HEK293 (cell line): ENCODE results near the gene CCDC167.

Source experiments
- CTCF ChIA-PET: fragments of 350-600 bp; formaldehyde crosslinking; extraction: SDS; loops from one replicate; lab custom pipeline; 2021; ENCODE audit warnings: antibody characterized with exemption; lab: Yijun Ruan, JAX
- POLR2A ChIA-PET: fragments of 300-600 bp; formaldehyde crosslinking; extraction: SDS; loops from one replicate; lab custom pipeline; 2020; ENCODE audit warnings: antibody characterized with exemption, inconsistent platforms; lab: Yijun Ruan, JAX
- H3K27ac ChIP-seq: fragments of 200-500 bp; sonication (Bioruptor generic); 2 replicates; pipeline ENCODE4 v1.5.1; 2014; ENCODE audit warnings: low read depth, low read length, control low read depth, inconsistent platforms; ENCODE audit errors: extremely low read depth
- H3K36me3 ChIP-seq, 2 experiments: fragments of 200-500 bp in 1 of 2; sonication (Bioruptor generic) in 1 of 2; 1 replicate in 1 of 2; 2 replicates in 1 of 2; pipeline ENCODE4 v1.5.1; 2014 to 2017; ENCODE audit warnings: inconsistent platforms in 2 of 2, low read length in 2 of 2; ENCODE audit not compliant: control insufficient read depth in 2 of 2, insufficient read depth in 1 of 2
- H3K4me1 ChIP-seq: fragments of 200-500 bp; sonication (Bioruptor generic); 2 replicates; pipeline ENCODE4 v1.5.1; 2014; ENCODE audit warnings: mild to moderate bottlenecking, low read length, inconsistent platforms; ENCODE audit not compliant: control insufficient read depth, insufficient read depth
- H3K4me3 ChIP-seq: 2 replicates; pipeline ENCODE4 v1.5.1; 2011; ENCODE audit warnings: low read depth, mild to moderate bottlenecking, control low read depth, low read length, moderate library complexity
- H3K9me3 ChIP-seq: fragments of 200-500 bp; sonication (Bioruptor generic); 2 replicates; pipeline ENCODE4 v1.5.1; 2014; ENCODE audit warnings: low read depth, low read length, inconsistent platforms; ENCODE audit not compliant: control insufficient read depth, insufficient read depth
- BCL11A ChIP-seq: fragments of 450-650 bp; formaldehyde crosslinking; IDR thresholded peaks from 2 replicates; pipeline ENCODE4 v1.5.1; 2016; ENCODE audit warnings: low read depth, missing biosample characterization, missing genetic modification characterization
- CTCF ChIP-seq: fragments of 450-650 bp; formaldehyde crosslinking; IDR thresholded peaks from 2 replicates; pipeline ENCODE4 v1.5.1; 2016; ENCODE audit warnings: missing biosample characterization, missing genetic modification characterization
- GLIS1 ChIP-seq: fragments of 450-650 bp; formaldehyde crosslinking; IDR thresholded peaks from 2 replicates; pipeline ENCODE4 v1.5.1; 2016; ENCODE audit warnings: missing biosample characterization, missing genetic modification characterization
- HIC1 ChIP-seq: fragments of 450-650 bp; formaldehyde crosslinking; IDR thresholded peaks from 2 replicates; pipeline ENCODE4 v1.5.1; 2016; ENCODE audit warnings: missing biosample characterization, missing genetic modification characterization
- KLF16 ChIP-seq: fragments of 450-650 bp; formaldehyde crosslinking; IDR thresholded peaks from 2 replicates; pipeline ENCODE4 v1.5.1; 2017; ENCODE audit warnings: missing biosample characterization, missing genetic modification characterization
- MEIS1 ChIP-seq: sonication (generic); formaldehyde crosslinking; IDR thresholded peaks from 2 replicates; pipeline ENCODE4 v1.8.1; 2022; ENCODE audit warnings: missing genetic modification reagents, mild to moderate bottlenecking, borderline replicate concordance
- PRDM6 ChIP-seq: fragments of 450-650 bp; formaldehyde crosslinking; IDR thresholded peaks from 2 replicates; pipeline ENCODE4 v1.5.1; 2017; ENCODE audit warnings: missing biosample characterization, missing genetic modification characterization
- SP3 ChIP-seq: fragments of 450-650 bp; formaldehyde crosslinking; IDR thresholded peaks from 2 replicates; pipeline ENCODE4 v1.5.1; 2016; ENCODE audit warnings: missing biosample characterization, missing genetic modification characterization
- ZBTB48 ChIP-seq: fragments of 450-650 bp; formaldehyde crosslinking; IDR thresholded peaks from 2 replicates; pipeline ENCODE4 v1.5.1; 2016; ENCODE audit warnings: missing biosample characterization, missing genetic modification characterization
- ZBTB49 ChIP-seq: fragments of 450-650 bp; formaldehyde crosslinking; IDR thresholded peaks from 2 replicates; pipeline ENCODE4 v1.5.1; 2016; ENCODE audit warnings: missing biosample characterization, missing genetic modification characterization, low read depth
- ZFP3 ChIP-seq: fragments of 450-650 bp; formaldehyde crosslinking; IDR thresholded peaks from 2 replicates; pipeline ENCODE4 v1.5.1; 2016; ENCODE audit warnings: low read depth, missing biosample characterization, missing genetic modification characterization
- ZNF157 ChIP-seq: fragments of 450-650 bp; formaldehyde crosslinking; IDR thresholded peaks from 2 replicates; pipeline ENCODE4 v1.5.1; 2016; ENCODE audit warnings: missing biosample characterization, missing genetic modification characterization
- ZNF16 ChIP-seq: fragments of 450-650 bp; formaldehyde crosslinking; IDR thresholded peaks from 2 replicates; pipeline ENCODE4 v1.5.1; 2016; ENCODE audit warnings: low read depth, missing biosample characterization, missing genetic modification characterization
- ZNF184 ChIP-seq: fragments of 450-650 bp; IDR thresholded peaks from 2 replicates; pipeline ENCODE4 v1.5.1; 2018; ENCODE audit warnings: missing biosample characterization, mild to moderate bottlenecking, missing genetic modification characterization
- ZNF239 ChIP-seq: fragments of 450-650 bp; formaldehyde crosslinking; IDR thresholded peaks from 2 replicates; pipeline ENCODE4 v1.5.1; 2016; ENCODE audit warnings: missing biosample characterization, missing genetic modification characterization
- ZNF280C ChIP-seq: fragments of 450-650 bp; formaldehyde crosslinking; IDR thresholded peaks from 2 replicates; pipeline ENCODE4 v1.5.1; 2016; ENCODE audit warnings: missing biosample characterization, missing genetic modification characterization
- ZNF362 ChIP-seq: fragments of 450-650 bp; formaldehyde crosslinking; IDR thresholded peaks from 2 replicates; pipeline ENCODE4 v1.5.1; 2016; ENCODE audit warnings: missing biosample characterization, missing genetic modification characterization
- ZNF488 ChIP-seq: fragments of 450-650 bp; formaldehyde crosslinking; IDR thresholded peaks from 2 replicates; pipeline ENCODE4 v1.5.1; 2016; ENCODE audit warnings: missing biosample characterization, missing genetic modification characterization
- ZNF530 ChIP-seq: fragments of 450-650 bp; formaldehyde crosslinking; IDR thresholded peaks from 2 replicates; pipeline ENCODE4 v1.5.1; 2016; ENCODE audit warnings: low read depth, missing biosample characterization, missing genetic modification characterization
- ZNF561 ChIP-seq: fragments of 450-650 bp; IDR thresholded peaks from 2 replicates; pipeline ENCODE4 v1.5.1; 2018; ENCODE audit warnings: missing biosample characterization, missing genetic modification characterization, borderline replicate concordance
- ZNF571 ChIP-seq: fragments of 450-650 bp; formaldehyde crosslinking; IDR thresholded peaks from 2 replicates; pipeline ENCODE4 v1.5.0; 2017; ENCODE audit warnings: missing biosample characterization, missing genetic modification characterization
- ZNF600 ChIP-seq: fragments of 450-650 bp; formaldehyde crosslinking; IDR thresholded peaks from 2 replicates; pipeline ENCODE4 v1.5.1; 2016; ENCODE audit warnings: missing biosample characterization, missing genetic modification characterization
- ZNF701 ChIP-seq: fragments of 450-650 bp; formaldehyde crosslinking; IDR thresholded peaks from 2 replicates; pipeline ENCODE4 v1.5.1; 2016; ENCODE audit warnings: missing biosample characterization, missing genetic modification characterization
- ZNF747 ChIP-seq: fragments of 450-650 bp; formaldehyde crosslinking; IDR thresholded peaks from 2 replicates; pipeline ENCODE4 v1.5.1; 2016; ENCODE audit warnings: missing biosample characterization, missing genetic modification characterization

Gene CCDC167

GRCh38 chr6:37511910-37512399 is 12.3 kb upstream of the CCDC167 start:
- TF ChIP-seq MEIS1 = no peak
- no peak for TF ChIP-seq ZNF571 (tag by site-specific recombination)
- TF ChIP-seq ZNF488 (tag by site-specific recombination) = no peak
- TF ChIP-seq ZNF280C (tag by site-specific recombination) = no peak
- no peak for TF ChIP-seq ZNF561
- no peak for TF ChIP-seq ZNF701 (tag by site-specific recombination)
- no peak for TF ChIP-seq HIC1 (tag by site-specific recombination)
- no peak for TF ChIP-seq ZNF600 (tag by site-specific recombination)
- TF ChIP-seq ZNF362 = no peak
- no peak for TF ChIP-seq PRDM6 (tag by site-specific recombination)
- TF ChIP-seq BCL11A (tag by site-specific recombination) = no peak
- no peak for TF ChIP-seq ZNF530 (tag by site-specific recombination)
- no peak for TF ChIP-seq GLIS1
- Histone ChIP-seq H3K9me3 (no peaks in the 10 kb centered on the region), H3K4me3 (no peak overlapping the region), H3K4me1 (peaks cover 11% of the 10 kb centered on the region), H3K27ac (no peak overlapping the region), H3K36me3 (no peaks in the 10 kb centered on the region)
- CTCF ChIA-PET = interaction anchor here (0.7 to 1.1 kb wide), 3 partner anchors 9 to 28 kb away, joined by 3 to 5 read pairs (median 3); no protein-coding TSS in a partner anchor
- POLR2A ChIA-PET = no interaction called here

GRCh38 chr6:37511201-37511600 is 11.5 kb upstream of the CCDC167 start:
- Histone ChIP-seq H3K9me3 (no peaks in the 10 kb centered on the region), H3K4me1 (peaks cover 6% of the 10 kb centered on the region), H3K36me3 (no peaks in the 10 kb centered on the region), H3K27ac (no peak overlapping the region), H3K4me3 (no peak overlapping the region)
- ChIA-PET POLR2A (no interaction called here), CTCF (interaction anchor here (0.6 to 0.7 kb wide), 2 partner anchors 29 to 181 kb away, joined by 3 read pairs; no protein-coding TSS in a partner anchor)
- TF ChIP-seq CTCF (tag by site-specific recombination) (no peak), ZNF239 (tag by site-specific recombination) (no peak), ZNF16 (tag by site-specific recombination) (no peak), KLF16 (tag by site-specific recombination) (no peak), ZFP3 (tag by site-specific recombination) (no peak), ZNF747 (no peak), ZBTB48 (tag by site-specific recombination) (no peak), SP3 (tag by site-specific recombination) (no peak), ZNF157 (tag by site-specific recombination) (no peak), ZNF184 (tag by site-specific recombination) (no peak), ZBTB49 (tag by site-specific recombination) (no peak)
